HG03095 (cell line): ENCODE data around the gene NPR1.
"Not testable (repeated sequence)": the region's sequence is repeated elsewhere in the genome, so short reads cannot be mapped to it uniquely, and the experiment has no call there.

Experiments
- ATAC-seq: cut with Tn5 transposase; IDR thresholded peaks from one replicate; pipeline ENCODE4 v1.9.1; 2021; ENCODE audit warnings: moderate library complexity; ENCODE audit not compliant: unreplicated experiment

NPR1 gene

DNA sequence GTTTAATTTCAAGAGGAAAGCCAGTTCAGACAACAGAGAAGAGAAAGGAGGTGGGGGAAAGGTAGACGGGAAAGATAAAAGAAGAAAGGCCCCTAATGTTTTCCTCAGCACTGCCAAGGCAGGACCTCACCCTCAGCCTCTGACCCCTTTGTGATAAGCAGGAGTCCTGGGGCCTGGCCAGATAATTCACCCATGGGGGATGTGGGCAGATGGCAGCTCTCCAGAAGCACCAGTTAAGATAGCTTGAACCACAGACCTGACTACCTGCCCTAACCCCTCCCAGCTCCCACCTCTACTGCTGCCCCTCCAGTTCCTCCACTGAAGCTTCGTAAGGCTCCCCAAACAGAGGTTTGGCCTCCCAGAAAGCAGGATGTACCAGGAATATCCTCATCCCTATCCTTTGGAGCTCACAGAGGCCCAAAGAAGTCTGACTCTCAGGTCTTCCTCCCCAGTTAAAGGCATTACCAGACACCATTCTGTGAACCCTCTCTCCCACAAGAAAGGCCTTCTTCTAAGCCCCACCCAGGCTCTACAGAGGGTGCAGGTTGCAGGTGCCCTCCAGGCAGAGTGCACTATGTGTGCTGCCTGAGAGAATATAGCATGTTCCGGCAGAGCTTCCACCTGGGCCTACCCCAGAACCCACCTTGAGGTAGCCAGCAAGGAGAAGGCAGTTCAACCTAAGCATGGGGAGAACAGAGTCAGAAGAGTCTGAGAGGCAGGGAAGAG, 29.2 kb upstream of the NPR1 start:
- ATAC-seq, result no peak

DNA sequence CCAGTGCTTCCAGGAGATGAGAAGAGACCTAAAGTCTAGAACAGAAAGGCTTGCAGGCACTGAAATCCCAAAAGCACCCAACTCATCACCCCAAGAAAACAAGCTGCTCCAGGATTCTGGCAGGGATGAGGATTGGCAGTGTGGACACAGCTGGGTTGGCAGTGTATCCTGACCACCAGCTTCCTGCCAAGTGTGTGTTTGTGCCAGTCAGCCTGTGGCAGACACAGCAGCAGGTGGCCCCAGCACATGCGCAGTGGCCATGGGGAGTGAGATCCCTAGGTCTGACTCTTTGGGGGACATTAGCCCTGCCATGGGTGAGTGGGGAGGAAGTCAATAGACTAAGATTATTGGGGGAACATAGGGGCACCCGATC, 28.6 kb upstream of the NPR1 start:
- no peak for ATAC-seq

DNA sequence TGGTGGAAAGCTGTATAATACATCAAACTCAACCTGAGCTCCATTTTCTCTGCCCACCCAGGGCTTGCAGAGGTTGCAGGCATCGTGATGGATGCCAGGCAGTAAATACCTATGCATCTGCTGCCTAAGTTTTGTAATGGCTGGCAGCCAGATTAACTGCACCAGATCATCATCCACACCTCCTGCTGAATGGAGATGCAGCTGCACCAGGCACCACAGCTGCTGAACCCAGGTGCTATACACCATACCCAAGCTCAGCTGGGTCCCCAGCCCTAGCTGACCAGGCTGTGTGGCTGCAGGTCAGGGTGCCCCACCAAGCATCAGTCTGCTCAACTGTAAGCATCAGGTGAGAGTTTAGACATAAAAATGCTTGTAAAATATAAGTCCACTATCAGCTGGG, 26.7 kb upstream of the NPR1 start:
- no peak for ATAC-seq

DNA sequence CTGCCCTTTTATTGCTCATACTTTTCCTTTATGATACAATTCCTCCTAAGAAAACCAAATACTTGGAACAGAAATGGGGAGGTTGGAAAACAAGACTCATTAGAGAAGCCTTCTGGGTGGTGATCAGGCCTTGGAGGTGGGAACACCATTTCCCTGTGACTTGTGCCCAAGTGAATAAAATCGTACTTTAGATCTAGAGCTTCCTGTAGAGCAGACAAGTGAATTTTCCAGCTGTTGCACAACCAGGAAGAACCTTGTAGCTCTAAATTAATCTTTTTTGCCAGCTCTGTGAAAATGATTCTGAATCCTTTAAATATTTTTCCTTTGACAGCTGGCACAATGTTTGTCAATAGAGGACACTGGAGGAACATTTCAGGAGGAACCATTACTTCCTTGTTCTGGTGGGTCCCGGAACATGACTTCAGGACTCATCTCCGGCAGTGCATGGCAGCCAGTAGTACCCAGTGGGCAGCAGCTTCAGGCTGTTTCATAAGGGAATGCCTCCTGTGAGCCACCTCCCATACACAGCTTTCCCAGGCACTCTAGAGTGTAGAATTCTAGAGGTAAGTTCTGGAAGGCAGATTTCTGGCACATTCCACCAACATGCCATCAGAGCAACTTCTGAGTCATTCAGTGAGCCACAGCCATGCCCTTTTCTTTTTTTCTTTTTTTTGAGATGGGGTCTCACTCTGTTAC, 25.5 kb upstream of the NPR1 start:
- ATAC-seq, result no peak

DNA sequence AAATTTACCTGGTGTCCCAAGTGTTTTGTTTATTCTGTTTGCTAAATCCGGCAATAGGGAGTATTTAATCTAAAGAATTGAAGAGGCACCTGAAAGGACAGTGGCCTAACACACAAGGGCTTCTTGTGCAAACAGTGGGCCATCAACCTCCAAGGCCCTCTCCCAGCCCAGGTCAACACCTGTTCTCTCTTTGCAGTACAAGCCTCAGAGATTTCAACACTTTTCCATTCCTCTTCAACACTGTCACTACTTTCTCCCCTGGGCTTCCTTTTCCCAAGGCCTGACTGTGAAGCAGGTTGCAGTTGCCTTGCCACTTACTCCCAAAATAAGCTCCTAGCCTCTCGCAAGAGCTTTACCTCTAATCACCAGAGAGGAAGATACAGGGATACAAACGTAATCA, 23.2 kb upstream of the NPR1 start:
- ATAC-seq, result no peak

DNA sequence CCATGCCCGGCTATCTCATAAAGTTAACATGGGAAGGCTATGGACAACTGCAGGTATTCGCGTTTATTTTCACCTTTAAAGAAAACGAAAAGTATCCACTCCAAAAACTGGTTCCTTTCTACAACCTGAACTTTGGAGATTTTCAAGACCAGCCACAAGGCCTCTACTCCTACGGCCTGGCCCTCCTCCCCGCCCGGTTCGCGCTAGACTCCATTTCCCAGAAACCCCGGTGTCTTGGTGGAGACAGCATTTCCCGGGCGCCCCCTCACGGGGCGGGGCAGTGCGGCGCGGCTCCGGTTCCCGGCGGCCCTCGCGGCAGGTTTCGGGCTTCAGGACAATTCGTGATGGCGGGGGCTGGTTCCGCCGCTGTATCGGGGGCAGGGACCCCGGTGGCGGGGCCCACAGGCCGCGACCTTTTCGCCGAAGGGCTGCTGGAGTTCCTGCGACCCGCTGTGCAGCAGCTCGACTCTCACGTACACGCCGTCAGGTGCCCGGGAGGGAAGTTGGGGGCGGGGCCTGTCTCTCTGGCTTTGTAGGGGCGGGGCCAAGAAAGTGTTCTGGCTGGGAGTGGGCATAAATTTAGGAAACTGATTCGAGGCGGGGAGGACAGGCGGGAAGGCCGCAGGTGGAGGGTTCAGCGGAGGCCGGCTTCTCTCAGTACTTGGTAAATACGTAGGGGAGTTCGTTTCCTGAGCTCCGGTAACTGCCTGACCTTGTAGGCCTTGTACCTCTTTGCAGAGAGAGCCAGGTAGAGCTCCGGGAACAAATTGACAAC, 19.9 kb upstream of the NPR1 start, which contains the start of gene SNAPIN:
TSS of gene SNAPIN (plus strand) at position 304 of the 775 bp plus-strand sequence. CDS start at position 345, 41 bp downstream.
- peak; percentile 85 for ATAC-seq

DNA sequence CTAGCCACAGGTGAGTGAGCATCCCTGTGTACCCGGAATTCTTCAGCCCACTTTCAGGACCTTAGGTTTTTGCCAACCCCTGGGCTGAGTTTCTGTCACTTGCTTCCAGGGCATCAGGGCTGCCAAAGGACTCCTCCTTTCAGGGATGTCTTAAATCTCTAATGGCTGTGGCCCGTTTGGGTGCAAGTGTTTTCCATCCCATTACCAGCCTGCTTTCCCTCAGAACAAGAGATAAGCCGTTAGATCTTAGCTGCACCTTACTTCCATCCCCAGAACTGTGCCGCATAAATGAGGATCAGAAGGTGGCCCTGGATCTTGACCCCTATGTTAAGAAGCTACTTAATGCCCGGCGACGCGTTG, 19.3 kb upstream of the NPR1 start:
- ATAC-seq, result no peak

DNA sequence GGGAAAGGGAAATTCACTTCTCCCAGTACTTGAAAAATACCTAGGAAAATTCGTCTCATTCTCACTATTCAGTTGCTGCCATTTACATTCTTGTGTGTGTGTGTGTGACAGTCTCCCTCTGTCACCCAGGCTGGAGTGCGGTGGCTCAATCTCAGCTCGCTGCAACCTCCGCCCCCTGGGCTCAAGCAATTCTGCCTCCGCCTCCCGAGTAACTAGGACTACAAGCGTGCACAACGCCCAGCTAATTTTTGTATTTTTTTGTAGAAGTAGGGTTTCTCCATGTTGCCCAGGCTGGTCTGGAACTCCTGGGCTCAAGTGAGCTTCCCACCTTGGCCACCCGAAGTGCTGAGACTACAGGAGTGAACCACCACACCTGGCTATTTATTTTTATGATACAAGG, 18.8 kb upstream of the NPR1 start:
- ATAC-seq, result no peak

DNA sequence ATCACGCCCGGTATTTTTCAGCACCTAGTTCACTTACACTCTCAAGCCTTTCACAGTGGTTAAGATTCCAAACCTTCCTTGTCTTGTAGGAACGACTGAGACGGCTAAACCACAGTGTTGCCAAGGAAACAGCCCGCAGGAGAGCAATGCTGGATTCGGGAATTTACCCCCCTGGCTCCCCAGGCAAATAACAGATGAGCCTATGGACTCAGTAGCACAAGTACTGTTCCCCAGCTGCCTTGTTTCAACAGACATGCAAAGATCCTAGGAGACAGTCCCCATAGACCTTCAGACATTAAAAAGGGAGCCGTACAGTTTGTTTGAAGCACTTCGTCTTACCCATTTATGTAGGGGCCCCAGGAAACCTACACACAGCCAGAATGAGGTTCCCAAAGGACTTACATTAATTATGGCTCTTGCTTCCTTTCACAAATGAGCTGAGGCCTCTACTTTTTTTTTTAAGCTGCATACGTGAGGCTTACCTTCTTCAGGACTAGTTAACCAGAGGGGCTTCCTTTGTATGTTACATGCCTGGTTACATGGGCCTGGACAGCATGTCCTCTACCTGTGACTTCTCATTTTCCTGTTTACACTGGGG, 17.3 kb upstream of the NPR1 start:
- ATAC-seq, result no peak

DNA sequence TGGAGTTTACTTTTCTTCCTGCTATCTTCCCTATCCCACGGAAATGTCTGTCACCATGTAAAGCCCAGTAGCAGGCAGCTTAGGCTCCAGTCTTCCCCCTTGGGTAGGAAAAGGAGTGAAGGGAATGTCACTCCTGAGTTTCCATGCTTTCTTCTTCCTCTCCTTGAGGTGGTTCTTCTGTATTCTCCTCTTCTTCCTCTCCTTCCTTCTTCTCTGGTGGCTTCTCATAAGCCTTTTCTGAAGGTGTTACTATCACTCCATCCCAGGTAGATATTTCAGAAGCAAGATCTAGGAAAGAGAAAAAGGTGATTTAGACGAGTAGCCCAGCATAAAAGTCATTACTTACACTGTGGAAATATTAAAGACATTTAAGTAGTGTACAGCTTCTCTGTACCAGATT, 16.2 kb upstream of the NPR1 start:
- ATAC-seq, result no peak

DNA sequence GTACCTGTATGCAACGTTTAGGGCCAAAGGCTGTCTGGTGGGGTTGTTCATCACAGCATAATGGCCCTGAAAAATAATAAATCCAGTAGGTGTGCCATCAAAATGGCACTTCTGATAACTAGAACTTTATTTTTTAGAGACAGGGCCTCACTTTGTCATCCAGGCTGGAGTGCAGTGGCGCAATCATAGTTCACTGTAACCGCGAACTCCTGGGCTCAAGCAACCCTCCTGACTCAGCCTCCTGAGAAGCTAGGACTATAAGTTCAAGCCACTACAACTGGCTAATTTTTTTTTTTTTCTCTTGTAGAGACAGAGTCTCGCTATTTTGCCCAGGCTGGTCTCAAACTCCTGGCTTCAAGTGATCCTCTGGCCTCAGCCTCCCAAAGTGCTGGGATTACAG, 15.3 kb upstream of the NPR1 start:
- no peak for ATAC-seq

DNA sequence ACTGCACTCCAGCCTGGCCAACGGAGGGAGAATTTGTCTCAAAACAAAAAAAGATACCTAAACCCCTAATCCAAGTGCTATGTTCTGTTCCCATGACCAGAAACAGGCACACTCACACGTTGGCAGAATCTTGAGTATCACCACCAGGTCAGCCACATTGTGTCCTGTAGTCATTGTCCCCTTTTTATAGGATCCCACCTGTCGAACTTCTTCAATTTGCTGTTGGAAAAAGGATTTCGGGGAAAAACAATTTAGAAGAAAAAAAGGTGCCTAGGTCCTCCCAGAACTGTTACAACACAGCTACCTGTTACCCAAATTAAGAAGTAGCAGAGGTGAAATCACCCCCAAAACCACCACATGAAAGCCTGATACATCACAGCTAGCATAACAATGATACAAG, 11.0 kb upstream of the NPR1 start:
- no peak for ATAC-seq

DNA sequence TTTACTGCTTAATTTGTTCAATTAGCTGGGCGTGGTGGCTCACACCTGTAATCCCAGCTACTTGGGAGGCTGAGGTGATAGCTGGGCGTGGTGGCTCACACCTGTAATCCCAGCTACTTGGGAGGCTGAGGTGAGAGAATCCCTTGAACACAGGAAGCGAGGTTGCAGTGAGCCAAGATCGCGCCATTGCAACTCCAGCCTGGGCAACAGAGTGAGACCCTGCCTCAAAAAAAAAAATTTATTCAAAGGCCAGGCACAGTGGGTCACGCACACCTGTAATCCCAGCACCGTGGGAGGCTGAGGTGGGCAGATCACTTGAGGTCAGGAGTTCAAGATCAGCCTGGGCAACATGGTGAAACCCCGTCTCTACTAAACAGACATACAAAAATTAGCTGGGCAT, 9.8 kb upstream of the NPR1 start:
- ATAC-seq, result not testable (repeated sequence)

DNA sequence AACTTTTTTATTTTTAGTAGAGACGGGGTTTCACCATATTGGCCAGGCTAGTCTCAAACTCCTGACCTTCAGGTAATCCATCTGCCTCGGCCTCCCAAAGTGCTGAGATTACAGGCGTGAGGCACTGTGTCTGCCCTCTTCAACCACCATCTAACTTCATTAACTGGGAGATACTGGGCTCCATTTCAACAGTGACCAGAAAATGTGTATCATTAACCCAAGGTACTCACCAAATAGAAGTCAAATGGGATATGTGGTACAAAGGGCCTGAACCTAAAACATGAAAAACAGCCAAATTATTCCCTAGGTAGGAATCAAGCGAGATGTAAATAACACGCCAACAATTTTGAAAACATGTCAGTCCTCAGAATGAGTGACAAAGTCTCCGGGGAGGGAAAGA, 8.9 kb upstream of the NPR1 start:
- no peak for ATAC-seq

DNA sequence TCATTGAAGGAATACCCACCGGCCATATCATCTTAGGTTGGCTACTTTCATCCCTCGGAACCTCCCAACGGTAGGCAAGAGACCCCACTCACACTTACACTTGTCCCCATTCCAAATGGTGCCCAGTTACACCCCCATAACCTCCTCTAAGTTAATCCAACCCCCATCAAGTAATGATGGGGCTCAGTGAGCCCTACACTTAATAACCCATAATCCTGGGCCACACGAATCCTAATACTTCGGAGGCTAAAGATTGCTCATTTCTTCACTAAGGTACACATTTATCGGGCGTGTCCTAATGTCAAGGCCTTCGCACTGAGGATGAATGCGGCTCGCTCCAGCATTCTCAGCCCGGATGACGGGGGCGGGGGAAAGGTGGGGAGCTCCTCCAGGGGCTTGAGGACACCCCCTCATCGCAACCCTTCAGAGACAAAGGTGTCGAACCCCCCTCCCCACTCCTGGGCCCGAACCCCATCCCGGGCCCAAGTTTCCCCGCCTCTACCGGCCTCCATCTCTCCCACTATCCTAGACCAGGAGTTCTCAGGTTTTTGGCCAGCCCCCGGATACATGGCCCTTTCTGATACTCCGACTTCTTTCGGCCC, 8.1 kb upstream of the NPR1 start:
- ATAC-seq, result no peak

DNA sequence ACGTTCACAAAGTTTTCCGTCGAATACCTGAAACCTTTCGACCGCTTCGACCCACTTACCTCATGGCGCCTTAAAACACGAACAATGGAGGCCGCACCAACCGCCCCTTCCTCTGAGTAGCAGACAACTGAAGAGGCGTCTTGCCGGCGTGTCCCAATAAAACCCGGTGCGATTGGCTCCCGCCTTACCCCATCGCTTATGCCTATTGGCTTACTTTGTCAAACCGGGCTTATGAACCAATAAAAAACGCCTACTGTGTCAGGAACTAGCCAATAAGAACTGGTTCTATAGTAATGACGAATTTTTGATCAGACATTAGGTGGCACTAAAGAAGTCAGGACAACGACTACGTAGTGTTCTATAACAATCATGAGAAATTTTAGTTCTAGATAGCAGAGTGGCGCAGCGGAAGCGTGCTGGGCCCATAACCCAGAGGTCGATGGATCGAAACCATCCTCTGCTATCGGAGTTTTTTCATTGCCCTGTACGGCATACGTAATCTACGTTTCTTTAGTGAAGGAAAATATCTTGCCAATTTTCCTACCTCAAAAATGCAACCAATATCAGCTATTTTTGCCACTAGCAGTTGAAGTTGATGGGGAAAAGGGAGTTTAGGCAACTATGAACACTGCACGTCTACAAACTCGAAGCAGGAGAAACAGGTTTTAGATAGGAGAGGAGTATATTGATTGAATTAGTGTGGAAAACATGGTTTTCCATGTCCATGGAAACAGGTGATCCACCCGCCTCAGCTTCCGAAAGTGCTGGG, 7.4 kb upstream of the NPR1 start, which contains the start of gene ILF2:
TSS of gene ILF2 (minus strand) at position 135 of the 769 bp plus-strand sequence. CDS start at position 64, 71 bp downstream.
- peak; percentile 91 for ATAC-seq

DNA sequence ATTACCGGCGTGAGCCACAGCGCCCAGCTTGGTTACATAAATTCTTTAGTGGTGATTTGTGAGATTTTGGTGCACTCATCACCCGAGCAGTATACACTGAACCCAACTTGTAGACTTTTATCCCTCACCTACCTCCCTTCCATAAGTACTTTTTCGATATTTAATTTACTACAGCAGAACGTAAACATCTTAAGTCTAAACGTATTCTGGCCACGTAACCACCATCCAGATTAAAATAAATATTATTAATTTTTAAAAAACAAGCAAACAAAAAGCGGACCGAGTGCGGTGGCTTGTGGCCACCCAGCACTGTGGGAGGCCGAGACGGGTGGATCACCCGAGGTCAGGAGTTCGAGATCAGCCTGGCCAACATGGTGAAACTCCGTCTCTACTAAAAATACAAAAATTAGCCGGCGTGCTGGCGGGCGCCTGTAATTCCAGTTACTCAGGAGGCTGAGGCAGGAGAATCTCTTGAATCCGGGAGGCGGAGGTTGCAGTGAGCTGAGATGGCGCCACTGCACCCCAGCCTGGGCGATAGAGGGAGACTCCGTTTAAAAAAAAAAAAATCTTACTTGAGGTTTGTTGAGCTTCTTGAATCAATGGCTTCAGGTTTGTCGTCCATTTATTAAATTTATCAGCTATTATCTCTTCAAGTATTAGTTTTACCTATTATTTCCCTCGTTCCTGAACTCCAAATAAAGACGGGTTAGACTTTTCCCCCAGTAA, 6.7 kb upstream of the NPR1 start:
- ATAC-seq, result not testable (repeated sequence)

DNA sequence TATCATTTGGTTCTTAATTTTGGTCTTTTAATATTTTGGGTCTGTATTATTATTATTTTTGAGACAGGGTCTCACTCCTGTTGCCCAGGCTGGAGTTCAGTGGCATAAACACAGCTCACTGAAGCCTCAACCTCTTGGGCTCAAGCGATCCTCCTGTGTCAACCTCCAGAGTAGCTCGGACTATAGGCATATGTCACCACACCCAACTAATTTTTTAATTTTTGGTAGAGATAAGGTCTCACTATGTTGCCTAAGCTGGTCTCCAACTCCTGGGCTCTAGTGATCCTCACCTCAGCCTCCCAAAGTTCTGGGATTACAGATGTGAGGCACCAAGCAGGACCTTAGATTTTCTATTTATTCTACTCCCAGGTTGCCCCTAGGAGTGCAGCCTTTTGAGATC, 5.0 kb upstream of the NPR1 start:
- ATAC-seq, result no peak

DNA sequence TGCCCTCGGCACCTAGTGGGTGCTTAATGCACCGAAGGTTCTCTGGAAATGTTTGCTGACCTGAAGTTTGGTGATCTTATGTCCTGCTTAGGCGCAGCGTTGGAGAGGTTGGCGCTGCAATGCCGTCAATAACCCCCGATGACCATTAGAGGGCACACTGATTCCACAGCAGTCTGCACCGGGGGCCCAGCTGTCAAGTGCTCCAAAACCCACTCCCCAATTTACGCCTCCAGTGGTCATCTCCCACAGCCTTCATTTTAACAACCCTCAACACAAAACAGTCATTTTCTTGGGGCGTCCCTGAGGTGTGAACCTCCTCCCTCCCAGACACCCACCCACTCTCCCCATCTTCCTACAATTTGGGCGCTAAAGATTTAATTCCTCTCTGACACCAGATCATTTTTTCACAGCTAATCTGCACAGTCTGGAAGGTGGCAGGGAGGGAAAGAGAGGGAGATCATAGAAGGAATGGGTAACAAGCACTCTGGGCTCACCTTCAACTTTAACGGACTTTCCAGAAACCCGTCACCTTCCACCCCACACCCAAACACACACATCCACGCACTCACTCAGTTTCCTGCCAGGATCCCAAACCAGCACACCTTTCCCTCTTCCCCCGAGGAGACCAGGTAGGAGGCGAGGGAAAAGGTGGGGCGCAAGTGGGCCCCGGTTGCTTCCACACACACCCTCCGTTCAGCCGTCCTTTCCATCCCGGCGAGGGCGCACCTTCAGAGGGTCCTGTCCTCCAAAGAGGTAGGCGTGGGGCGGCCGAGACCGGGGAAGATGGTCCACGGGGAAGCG, 570 bp upstream of the NPR1 start:
- ATAC-seq, result no peak
